ENCODE measurements around the gene GAS1.

GRCh38 chr9:86975606-86976005 lies 28.3 kb upstream of the GAS1 start:
- TF ChIP-seq CTCF (IDR thresholded peaks at IDR 0.05) (no peak), EP300 (IDR thresholded peaks at IDR 0.05) (no peak)

Measured in sigmoid colon (tissue), 4 donors.